Amniotic epithelial cell (primary cell): Measurements from ENCODE around the gene TFB2M.
"Not testable (repeated sequence)": the region's sequence is repeated elsewhere in the genome, so short reads cannot be mapped to it uniquely, and the experiment has no call there.

Experiments used
- DNase-seq: peaks from one replicate; pipeline ENCODE4 v3.0.0-alpha.2; 2010; ENCODE audit warnings: low read depth

TFB2M gene

DNA sequence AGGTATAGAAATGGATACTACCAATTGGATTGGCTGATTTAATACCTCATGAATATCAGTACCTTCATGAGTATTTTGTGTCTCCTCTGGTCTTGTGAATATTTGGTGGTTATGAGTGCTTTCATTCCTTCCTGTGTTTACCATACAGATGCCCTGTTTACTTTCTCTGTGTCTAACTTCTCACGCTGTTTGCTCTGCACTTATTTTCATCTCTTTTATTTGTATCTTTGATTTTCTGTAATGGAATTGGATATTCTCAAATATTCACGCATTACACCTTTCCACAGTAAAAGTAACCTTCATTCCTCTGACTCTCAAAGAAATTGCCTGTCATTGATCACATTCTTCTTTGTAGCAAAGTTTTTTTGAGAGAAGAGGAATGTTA, 17.0 kb upstream of the TFB2M start:
- no peak for DNase-seq

DNA sequence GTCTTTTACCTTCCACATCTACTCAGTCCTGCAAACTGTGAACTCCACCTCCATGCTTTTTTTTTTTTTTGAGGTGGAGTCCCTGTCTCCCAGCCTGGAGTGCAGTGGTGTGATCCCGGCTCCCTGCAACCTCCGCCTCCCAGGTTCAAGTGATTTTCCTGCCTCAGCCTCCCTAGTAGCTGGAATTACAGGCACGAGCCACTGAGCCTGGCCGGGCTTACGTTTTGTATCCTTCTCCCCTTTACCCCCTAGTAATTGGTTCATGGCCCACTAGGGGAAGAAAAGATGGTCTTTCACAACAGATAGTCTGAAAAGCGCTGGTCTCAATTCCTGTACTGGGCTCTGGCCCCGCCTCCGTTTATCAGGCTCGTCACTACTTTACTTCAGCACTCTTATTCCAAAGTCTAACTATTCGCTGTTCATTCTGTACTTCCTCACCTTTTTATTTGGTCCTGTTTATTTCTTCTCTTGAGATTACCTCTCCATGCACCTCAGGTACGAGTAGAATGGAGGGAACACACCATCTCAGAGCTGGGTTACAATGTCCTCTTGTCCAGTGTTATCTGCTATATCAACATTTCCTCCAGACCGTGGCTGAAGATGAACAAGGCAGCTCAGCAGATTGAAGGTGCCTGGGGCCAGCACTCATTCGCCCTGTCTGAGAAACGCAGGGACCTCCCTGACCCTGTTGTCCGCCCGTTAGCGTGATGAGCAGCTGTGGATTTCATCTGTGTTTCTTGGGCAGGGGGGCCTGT, 16.4 kb upstream of the TFB2M start:
- DNase-seq, result no peak

DNA sequence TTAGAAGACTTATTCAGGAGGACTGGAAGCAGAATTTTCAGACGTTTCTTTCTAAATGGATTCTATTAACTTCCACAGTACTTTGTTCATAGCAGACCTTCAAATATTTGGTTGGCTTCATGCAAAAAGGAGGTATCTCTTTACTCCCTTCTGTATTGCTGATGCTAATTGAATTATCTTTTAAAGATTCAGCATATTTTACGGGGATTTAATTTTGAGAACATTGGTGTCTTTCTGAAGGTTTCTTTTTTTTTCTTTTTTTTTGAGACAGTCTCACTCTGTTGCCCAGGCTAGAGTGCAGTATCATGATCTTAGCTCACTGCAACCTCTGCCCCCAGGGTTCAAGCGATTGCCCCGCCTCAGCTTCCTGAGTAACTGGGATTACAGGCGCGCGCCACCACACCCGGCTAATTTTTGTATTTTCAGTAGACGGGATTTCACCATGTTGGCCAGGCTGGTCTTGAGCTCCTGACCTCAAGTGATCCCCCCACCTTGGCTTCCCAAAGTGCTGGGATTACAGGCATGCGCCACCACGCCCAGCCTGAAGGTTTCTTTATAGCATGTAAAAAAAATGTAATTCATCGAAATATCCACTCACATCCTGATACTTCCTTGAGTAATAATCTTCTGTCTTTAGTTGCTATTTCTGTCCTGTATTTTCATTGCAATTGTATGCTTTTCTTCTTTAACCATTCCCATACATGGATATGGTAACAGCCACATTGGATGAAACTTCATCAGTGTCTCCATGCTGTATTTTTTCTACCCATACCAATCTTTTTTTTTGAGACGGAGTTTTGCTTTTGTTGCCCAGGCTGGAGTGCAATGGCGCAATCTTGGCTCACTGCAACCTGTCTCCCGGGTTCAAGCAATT, 14.7 kb upstream of the TFB2M start:
- no peak for DNase-seq

DNA sequence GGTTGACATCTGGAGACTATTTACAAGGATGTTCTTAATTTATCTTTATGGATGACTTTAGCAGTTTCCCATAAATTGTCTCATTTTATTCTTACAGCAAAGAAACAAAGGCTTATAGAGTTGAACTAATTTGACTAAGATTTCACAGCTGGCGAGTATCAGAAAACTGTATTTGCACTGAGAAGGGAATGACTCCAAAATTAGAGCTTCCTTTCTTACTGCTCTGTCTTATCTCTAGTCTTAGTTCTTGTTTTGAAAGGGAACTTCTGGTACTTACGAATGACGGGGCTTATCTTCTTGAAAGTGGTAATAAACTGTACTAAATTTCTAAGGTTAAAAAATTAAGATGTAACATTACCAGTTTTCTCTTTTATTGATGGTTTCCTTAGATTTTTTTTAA, 13.8 kb upstream of the TFB2M start:
- peak; percentile 42 for DNase-seq

DNA sequence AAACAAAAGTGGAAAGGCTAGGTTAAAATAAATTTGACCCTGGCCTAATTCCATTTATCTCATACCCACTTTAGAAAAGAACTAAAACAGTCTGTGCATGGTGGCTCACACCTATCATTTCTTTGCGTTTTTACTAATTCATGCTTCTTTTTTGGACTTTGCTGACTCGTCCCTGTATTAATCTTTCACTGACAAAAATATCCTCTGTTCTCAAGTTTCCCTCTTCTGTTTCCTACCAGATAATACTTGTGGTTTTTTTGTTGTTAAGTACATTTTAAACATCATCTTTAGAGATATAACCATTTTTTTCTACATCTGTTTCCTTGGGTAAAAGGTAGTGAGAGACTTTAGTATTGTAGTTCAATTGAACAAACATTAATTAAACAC, 11.7 kb upstream of the TFB2M start:
- DNase-seq, result peak; percentile 35

DNA sequence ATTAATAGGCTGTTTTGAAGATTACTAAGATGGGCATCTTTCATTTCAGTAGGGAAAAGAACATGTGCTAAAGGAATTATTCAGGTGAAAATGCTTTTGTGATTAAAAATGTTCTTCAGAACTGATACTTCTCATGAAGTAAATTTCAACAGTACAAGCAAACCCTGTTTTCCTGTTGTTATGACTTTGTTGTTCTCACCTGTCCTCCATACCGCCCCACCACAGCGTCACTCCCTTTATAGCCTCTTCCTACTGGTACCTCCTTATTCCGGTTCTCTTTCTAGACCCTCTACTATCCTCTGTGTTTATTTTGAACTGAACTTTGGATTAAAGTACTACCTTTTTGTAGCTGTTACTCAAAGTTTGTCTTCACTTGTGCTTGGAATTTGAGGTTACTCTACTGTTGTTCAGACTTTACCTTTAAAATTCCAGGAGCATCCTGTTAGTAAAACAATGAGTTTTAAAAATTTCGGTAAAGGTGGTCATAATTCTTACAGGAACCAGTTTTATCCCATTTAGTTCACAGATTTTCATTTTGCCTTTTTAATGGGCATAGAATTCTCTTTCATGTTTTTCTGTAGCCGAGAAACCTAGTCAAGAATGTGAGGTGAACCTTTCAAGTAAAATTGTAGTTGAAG, 11.1 kb upstream of the TFB2M start:
- no peak for DNase-seq

DNA sequence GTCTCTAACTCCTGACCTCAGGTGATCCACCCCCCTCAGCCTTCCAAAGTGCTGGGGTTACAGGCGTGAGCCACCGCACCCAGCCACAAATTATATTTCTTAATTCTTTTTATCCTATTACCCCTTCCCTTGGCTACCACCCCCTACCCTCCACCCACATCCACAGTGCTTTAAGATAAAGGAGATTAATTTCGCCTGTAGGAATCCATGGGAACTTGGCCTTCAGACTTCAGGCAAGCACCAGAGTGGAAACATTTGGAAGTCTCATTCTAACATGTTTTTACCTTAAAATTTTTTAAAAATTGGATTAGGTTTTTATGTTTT, 10.6 kb upstream of the TFB2M start:
- DNase-seq, result no peak

DNA sequence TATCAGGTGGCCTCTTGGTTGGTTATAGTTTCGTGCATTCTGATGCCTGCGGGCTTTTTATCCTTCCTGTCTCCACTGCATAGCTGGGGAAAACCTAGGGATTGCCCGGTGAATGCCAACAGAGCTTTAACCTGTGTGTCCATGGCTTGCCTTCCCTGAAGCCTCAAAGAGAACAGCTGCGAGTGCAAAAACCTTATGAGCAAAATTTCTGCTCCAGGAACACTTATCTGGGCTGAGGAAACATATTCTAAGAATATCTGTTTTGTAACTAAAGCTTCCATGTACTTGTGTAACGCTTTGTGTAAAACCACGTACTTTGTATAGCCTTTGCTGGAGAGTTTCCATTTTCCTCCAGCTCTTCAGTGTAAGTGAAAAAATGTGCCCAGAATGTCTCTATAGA, 7.4 kb upstream of the TFB2M start:
- DNase-seq, result peak; percentile 40

DNA sequence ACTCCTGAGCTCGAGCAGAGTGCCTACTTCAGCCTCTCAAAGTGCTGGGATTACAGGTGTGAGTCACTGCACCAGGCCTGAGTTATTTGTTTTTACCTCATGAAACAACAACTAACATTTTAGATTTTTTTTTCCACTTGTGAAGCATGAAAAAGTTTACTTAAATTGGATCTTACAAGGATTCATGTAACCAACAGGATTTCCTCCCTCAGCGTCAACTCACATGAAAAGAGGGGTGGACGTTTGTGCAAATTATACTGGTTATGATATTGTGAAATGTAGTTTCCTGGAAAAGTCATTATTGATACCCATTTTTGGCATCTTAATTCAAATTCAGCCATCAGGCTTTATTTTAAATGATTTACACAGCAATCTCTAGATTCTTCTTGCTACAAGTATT, 6.7 kb upstream of the TFB2M start:
- no peak for DNase-seq

DNA sequence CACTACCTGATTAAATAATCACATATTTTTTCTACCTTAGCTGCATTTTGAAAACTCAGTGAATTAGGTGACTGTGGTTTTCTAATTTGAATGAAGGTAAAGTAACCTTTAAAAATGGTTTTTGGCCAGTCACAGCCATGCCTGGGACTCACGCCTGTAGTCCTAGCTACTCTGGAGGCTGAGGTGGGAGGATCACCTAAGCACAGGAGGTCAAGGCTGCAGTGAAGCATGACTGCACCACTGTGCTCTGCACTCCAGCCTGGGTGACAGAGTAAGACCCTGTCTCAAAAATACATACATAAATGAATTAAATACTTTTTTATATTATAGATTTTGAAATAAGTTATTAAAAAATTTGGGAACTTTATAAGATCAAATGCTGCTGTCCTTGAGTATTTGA, 5.9 kb upstream of the TFB2M start:
- DNase-seq, result no peak

DNA sequence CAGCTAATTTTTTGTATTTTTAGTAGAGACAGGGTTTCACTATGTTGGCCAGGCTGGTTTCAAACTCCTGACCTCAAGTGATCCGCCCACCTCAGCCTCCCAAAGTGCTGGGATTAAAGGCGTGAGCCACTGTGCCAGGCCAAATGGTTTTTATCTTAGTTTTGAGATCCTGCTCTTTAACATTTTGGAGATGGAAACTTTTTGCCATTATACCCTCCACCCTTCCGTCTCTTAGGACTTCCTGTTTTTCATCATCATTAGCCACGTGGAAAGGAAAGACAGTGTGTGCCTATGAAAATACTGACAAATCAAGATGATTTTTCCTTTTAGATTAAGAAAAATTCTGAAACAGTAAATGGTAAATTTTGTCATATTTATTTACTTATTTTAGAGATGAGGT, 5.2 kb upstream of the TFB2M start:
- DNase-seq, result not testable (repeated sequence)

DNA sequence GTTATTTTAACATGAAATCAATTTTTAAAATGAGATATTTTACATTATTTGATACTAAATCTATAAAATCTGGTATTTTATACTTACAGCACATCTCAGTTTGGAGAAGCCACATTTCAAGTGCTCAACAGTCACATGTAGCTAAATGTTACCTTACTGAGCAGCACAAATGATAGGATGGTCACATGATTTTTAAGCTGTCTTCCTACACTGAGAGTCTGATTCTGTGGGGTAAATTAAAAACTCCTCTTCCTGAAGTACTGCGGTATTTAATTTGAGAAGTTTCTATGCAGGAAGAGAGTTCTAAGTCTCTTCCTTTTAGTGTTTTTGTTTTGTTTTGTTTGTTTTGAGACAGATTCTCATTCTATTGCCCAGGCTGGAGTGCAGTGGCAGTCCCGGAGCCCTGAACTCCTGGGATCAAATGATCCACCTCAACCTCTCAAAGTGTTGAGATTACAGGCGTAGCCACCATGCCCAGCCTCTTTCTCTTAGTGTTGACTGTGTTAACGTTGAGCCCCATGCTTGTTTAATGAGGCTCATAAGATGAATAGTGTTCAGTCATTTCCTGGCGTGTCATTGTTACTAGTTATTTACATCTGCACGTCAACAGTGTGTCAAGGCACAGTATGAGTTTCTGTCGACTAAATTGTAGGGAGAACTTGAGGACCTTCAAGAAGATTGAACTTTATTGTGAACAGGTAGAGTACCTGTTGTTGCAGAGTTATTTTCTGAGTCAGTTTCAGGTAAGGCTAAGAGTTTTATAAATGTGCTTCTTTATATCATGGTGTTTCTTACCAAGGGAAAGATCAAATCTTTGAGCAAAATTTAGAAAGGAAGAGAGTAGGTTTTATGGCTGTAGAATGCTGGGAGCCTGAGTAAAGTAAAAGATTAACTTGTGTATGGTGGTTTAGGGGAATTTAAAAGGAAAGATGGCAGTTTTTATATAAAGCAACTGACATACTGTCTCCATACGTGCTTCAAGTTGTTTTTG, 3.5 kb upstream of the TFB2M start:
- DNase-seq, result no peak

DNA sequence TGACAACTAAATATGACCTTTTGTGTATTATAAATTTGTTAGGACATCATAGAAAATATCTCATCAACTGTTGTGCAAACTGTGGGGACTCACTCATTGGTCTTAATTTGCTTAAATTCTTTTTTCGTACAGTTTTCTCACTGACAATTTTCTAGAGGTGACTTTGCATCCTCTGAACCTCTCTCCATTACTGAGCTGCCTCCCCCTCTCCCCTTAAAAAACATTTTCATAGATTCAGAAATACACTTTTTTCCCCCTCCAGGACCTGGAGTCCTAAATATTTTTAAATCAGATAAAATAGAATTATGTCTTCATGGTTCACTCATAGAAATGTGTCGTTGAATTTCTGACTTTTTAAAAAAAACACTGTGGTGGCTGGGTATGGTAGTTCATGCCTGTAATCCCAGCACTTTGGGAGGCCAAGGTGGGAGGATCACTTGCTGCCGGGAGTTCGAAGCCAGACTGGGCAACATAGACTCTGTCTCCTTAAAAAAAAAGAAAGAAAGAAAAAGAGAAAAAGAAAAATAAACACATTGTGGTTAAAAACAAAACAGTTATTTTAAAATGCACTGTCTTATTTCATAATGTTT, 1.7 kb upstream of the TFB2M start:
- DNase-seq, result no peak

DNA sequence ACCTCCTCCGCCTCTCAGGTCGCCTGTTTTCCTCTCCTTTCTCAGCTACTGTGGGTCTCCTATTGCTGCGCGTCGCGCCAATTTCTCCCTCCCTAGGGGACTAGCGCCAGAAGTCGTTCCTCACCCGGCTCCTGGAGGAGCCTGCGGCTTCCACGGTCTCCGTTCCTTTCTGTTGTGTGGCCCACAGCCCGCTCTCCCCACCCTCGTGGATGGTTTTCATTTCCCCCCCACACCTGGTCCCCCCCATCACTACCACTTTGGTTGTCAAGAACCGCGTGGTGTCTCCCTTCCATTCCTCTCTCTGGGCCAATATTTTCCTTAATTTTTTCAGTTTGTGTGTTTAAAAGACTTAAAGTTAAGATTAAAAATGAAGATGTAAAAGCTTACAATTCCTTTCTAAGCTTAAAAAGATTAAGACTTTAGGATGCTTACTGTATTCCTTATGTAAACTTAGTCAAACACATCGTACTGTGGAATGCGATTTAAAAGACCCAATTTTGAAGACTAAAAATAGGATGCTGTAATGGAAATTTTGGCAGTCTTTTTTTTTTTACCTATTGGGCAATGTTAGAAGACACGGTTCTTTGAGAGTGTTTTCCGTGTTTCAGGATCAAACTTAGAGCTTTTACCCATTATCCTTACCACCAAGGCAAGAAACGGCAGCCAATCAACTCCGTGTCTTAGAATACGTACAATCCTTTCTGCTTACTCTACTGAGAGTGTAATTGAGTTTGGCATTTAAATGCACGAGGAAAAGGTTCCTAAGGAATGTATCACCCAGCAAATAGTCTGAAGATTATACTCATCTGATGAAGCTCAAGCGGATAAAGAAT, 968 bp upstream of the TFB2M start:
- peak; percentile 78 for DNase-seq

DNA sequence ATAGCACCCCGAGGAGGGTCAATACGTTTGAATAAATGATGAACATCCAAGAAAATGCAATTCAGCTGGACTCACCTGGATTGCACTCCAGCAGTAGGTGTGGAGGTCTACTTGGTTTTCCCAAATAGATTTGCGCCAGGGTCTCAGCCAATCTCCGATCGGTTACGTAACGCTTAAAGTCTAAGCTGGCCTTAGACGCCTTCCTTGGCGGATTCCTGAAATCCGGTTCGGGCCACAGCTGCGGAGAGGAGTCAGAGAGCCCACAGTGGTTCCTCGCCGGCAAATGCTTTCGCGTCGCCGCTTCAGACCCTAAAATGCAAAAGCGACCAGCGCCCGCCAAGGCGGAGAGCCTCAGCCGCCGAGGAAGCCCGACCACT, 322 bp downstream of the TFB2M start:
- no peak for DNase-seq

DNA sequence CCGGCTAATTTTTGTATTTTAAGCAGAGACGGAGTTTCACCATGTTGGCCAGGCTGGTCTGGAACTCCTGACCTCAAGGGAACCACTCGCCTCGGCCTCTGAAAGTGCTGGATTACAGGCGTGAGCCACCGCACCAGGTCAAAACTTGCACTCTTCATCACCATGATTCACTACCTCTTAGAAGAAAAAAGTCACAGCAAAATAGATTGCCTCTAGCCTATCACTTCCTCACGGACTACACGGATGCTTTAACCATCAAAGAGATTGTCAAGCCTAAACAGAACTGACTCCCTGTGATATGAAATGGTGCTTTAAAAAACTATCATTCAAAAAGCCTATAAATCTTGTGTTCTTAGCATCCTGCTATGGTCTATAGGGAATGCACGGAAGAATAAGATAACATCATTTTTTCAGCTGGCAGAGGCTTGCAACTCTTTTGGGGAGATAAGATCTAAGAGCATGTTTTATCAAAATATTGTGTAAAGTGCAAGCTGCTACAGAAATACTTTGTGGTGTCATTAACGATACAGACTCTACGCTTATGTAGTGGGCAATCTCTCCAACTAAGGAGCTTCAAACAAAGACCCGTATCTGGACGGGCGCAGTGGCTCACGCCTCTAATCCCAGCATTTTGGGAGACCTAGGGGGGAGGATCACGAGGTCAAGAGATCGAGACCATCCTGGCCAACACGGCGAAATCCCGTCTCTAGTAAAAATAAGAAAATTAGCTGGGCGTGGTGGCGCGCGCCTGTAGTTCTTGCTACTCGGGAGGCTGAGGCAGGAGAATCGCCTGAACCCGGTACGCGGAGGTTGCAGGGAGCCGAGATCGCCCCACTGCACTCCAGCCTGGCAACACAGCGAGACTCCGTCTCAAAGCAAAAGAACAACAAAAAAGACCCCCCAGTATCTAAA, 966 bp downstream of the TFB2M start:
- peak; percentile 53 for DNase-seq

DNA sequence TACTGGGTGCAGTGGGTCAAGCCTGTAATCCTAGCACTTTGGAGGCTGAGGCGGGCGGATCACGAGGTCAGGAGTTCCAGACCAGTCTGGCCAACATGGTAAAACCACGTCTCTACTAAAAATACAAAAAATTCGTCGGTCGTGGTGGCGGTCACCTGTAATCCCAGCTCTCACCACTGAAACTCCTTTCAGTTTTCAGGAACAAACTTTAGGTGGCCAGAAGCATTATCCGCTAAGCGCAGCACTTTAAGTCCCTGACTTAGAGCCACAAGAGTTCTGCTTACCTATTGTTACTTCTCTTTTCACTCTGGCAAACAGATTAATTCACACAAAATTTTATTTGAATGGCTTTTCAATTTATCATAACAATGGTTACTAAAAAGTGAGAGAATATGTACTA, 5.2 kb downstream of the TFB2M start:
- not testable (repeated sequence) for DNase-seq

DNA sequence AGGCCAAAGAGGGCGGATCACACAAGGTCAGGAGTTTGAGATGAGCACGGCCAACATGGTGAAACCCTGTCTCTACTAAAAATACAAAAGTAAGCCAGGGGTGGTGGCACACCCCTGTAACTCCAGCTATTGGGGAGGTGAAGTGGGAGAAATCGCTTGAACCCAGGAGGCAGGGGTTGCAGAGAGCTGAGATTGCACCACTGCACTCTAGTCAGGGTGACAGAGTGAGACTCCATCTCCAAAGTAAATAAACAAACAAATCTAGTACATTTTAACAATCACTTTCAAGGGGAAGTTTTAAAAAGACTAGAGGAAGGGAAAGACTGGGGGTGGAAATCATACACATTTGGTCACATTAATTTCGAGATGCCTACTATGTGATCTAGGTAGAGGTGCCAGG, 6.8 kb downstream of the TFB2M start:
- DNase-seq, result no peak

DNA sequence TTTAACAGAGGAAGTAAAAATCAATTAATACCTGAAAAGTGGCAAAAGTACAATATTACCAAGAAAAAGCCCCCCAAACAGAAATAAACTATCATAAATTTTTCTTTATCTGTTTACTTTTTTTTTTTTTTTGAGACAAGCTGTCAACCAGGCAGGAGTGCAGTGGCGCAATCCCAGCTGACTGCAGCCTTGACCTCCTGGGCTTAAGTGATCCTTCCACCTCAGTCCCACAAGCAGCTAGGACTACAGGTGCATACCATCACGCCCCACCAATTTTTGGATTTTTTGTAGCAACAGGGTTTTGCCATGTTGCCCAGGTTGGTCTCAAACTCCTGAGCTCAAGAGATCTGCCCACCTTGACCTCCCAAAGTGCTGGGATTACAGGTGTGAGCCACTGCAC, 8.0 kb downstream of the TFB2M start:
- DNase-seq, result no peak

DNA sequence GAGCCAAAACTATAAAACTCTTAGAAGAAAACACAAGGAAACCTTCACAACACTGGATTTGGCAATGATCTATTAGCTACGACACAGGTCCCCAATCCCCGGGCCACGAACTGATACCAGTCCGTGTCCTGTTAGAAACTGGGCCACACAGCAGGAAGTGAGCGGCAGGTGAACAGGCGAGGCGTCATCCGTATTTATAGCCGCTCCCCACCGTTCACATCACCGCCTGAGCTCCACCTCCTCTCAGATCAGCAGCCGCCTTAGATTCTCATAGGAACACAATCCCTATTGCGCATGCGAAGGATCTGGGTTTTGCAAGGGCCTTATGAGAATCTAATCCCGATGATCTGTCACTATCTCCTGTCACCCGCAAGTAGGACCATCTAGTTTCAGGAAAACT, 11.9 kb downstream of the TFB2M start:
- no peak for DNase-seq
